ENCODE measurements around the gene SYTL5.
"Not testable (repeated sequence)": the region's sequence is repeated elsewhere in the genome, so short reads cannot be mapped to it uniquely, and the experiment has no call there.

Gene SYTL5

DNA sequence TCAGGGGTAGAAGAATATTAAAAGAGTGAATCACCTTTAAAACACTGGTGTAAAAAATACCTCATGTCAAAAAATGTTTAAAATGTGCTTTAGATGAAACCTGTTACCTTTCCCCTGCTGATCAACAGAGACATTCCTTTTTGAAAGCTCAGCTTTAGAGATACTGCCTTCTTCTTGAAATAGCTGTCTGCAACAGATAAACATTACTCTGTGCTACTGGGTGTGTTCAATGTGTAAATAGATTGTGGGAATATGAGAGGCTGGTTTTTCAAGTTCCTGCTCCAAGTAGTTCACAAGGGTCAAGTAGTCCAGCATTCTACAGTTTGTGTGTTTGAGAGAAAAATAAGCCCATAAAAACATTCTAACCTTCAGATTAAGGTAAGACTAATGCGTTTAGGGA lies at the start of gene SYTL5:
TSS of gene SYTL5 (plus strand) at position 263 of the 400 bp plus-strand sequence. CDS start 27,337 bp downstream, outside the sequence.
- DNase-seq, result no peak

DNA sequence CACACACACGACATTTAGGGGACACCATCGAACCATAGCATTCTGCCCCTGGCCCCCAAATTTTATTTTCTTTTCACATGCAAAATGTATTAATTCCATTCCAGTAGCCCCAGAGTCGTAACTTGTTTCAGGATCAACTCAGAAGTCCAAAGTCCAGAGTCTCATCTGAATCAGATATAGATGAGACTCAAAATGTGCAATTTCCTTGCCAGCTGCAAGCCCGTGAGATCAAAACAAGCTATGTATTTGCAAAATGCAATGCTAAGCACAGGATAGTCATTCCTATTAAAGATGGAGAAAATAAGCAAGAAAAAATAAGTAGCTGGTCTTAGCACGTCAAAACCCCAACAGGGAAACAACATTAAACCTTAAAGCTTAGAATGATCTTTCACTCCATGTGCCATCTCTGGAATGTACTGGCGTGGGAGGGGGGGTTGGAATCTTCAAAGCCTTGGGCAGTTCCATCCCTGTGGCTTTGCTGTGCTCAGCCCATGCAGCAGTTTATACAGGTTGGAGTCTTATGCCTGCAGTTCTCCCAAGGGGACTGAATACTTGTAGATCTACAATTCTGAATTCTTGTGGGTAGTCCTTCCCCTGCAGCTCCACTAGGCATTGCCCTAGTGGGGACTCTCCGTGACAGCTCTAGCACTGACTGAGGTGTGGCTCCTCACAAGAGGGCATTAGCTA lies 47.7 kb upstream of the SYTL5 start:
- peak; percentile 5 for DNase-seq

DNA sequence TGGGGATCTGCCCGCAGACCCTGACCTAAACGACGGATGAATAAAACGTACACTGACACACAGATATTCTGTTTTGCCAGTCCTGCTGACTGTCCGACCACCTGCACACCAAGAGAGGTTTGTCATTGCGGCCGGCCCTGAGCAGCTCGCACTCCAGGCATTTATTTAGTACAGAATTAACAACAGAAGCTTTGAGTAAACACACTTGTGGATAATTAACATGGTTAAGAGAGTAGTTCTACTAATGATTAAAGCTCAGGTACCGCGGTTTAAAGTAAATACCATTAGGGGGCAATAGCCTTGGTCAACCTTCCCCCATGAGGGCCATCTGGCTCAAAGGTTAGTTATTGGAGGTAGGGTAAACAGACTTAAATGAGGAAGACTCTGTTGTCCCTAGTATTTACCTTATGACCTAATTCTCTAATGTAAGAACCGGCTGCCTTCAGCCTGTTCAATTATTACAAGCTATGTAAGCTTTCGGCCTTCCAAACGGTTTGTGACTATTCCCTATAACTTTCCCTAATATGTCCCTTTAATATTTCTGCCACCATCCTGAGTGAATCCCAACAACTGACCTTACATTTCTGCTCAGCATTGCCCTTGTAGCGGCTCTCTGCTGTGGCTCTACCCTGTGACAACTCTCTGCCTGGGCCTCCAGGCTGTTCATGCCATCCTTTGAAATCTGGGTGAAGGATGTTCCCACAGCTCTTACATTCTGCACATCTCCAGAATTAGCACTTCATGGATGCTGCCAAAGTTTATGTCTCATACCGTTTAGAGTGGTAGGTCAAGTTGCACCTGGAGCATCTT lies 46.9 kb upstream of the SYTL5 start:
- no peak for DNase-seq

DNA sequence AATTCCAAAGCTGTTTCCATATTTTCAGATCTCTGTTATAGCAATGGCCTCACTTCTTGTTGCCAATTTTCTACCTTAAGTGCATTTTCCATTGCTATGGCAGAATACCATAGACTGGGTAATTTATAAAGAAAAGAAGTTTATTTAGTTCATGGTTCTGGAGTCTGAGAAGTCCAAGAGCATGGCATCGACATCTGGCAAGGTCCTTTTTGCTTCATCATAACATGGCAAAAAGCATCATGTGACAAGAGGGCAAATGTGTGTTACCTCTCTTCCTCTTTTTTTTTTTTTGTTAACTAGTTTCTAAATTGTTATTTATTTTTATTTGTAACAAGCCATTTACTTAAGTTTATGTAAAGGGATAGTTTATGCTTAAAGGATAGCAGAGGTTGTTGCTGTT lies 45.2 kb upstream of the SYTL5 start:
- DNase-seq, result no peak

DNA sequence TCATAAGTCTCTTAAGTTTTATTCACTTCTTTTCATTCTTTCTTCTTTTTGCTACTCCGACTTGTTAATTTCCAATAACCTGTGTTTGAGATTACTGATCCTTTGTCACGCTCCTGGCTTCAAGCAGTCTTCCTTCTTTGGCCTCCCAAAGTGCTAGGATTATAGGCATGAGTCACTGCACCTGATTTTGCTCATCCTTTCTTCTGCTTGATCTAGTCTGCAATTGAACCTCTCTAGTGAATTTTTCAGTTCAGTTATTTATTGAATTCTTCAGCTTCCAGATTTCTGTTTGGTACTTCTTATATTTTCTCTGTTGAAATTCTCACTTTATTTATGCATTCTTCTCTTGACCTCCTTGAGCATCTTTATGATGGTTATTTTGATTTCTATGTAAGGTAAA lies 38.6 kb upstream of the SYTL5 start:
- DNase-seq, result no peak

DNA sequence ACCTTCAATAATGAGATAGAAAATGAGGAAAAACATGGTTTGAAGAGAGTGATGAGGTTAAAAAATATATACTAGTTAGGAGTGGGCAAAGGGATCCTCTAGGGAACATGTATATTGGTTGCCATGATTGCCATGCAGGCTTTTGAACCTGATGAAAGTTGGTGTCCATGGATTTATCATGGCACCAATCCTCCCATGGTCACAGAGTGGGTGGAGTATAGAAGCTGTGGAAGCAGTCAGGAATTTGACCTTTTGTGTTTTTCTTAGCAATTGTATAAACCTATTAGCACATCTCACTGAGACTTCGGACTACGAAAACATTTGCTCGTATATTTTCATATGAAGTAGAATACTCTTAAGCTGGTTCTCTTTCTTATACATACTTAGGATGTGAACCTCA lies 30.9 kb upstream of the SYTL5 start:
- DNase-seq, result no peak

DNA sequence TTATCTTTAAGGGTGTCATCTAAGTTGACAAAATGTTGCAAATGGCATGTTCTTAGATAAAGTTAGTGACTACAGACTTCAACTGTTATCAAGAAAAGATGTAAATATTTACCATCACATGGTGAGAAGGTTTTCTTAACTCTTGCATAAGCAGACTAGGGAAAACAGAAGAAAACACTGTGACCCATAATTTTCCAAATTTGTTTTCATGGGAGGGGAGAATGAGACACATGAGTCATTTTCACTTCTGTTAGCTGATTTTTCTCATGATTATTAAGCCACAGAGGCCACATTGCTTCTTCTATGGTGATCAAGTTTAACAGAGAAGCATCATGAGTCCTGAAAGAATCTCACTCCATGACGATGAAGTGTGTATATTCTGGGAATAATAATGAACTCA lies 30.2 kb upstream of the SYTL5 start:
- DNase-seq, result no peak

DNA sequence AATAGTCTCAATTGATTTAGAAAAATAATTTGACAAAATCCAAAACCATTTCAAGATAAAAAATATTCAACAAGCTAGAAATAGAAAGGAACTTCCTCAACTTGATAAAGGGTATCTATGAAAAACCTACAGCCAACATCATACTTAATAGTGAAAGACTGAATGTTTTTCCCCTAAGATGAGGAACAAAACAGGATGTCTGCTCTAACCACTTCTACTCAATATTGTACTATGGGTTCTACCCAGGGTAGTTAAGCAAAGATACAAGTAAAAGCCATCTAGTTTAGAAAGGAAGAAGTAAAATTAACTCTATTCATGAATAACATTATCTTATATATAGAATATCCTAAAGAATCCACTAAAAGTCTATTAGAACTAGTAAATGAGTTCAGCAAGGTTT lies 21.5 kb upstream of the SYTL5 start:
- no peak for DNase-seq

DNA sequence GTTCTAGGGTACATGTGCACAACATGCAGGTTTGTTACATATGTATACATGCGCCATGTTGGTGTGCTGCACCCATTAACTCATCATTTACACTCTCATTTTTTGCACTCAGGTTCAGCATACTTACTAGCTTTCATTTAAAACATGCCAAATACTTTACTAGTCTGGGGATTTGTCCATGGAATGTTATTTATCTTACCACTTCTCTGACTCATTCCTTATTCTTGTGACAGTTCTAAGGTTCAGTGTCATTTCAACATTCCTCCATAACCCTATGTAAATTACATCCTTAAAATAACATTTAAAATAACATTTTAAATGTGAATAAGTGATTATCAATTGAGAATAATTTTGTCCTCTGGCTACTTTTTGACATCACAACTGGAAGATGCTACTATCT lies 19.5 kb upstream of the SYTL5 start:
- no peak for DNase-seq

DNA sequence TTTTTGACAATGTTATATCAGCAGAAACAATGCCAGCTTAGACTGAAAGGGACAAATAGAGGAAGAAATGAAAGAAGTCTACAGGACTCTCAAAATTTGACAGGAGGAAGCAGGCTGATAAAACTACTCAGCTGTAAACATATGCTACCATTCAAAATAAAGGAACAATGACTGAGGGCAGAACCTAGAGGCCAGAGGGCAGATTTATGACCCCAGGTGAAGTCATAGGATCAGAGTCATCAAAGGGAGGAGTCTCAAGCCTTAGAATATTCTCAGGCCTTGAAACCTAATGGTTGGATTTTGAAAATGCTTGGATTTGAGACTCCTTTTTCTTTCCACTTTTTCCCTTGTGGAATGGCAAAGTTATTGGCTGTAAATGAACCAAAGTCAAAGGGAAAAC lies 17.0 kb upstream of the SYTL5 start:
- no peak for DNase-seq

DNA sequence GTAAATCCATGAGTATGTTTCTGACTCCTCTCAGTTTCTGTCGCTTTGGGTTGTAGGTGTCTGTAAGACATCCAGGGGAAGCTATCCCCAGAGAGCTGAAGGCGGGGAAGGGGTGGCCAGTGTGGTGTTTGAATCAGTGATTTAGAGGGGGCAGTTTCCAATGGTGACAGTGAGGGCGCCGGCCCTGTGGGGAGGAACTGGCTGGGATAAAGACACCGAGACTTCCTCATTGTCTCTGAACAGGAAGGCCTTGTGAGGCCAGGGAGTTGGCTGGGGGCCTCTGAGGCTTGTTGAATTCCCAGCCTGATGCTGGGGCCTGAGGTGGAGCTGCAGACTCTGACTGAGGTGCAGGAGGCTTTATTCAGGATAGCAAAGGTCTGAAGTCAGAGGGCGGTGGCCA lies 15.1 kb upstream of the SYTL5 start:
- DNase-seq, result not testable (repeated sequence)

DNA sequence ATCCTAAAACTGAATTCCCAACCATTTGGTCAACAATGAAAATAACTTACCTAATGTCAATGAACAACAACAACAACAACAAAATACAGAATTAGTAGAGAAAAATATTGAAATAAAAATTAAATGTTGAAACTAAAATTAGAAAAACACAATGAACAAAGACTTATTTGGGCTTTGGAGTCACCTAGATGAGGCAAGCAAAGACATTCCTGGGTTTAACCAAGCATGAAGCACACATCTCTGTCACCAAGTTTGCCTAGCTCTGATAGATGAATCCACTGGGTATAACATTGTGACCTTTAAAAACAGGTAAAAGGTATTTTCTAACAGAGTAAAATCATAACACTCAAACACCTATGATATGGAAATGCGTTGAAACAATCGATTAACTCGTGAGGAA lies 13.2 kb upstream of the SYTL5 start:
- DNase-seq, result no peak

DNA sequence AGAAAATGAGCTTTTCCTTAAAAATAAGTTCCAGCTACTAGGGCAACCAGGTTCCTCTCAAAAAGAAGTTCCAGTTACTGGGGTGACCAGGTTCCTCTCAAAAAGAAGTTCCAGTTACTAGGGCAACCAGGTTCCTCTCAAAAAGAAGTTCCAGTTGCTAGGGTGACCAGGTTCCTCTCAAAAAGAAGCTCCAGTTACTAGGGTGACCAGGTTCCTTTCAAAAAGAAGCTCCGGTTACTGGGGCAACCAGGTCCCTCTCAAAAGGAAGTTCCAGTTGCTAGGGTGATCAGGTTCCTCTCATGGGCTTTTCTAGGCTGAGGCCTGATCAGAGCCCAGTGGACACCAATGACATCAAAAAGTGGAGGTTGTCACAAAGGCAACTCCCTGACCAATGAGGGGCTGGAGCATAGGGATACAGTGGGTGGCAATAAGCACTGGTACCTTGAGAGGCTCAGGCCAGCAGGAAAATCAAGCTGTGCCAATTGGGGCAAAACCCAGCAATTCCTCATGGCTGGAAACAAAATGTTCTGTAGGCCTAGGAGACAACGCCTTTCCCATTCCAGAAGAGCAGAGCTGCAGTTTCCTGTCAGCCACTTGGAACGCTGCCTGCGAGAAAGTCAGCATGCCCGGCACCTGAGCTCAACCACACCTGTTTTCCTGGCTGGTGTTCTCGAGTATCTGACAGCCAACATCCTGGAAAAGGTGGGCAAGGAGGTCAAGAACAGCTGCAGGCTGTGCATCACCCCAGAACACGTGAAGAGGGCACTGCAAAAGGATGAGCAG lies 12.3 kb upstream of the SYTL5 start:
- DNase-seq, result no peak

DNA sequence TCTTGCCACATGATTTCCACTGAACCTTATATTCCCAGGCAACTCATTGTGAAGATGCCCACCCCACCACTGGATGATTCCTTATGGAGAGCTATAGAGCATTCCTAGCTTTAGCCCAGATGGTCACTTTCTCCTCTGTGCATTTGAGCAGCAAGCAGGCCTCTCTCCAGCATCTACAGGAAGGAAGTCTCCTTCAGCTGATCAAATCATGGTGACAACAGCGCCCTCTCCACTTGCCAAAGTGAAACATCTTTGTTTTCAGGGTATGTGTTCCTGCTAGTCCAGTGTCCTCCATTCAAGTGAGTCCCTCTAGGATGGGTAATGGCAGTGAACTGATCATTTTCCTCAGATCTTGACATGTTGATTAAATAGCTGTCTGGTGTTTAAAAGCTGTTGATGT lies 10.9 kb upstream of the SYTL5 start:
- DNase-seq, result no peak

DNA sequence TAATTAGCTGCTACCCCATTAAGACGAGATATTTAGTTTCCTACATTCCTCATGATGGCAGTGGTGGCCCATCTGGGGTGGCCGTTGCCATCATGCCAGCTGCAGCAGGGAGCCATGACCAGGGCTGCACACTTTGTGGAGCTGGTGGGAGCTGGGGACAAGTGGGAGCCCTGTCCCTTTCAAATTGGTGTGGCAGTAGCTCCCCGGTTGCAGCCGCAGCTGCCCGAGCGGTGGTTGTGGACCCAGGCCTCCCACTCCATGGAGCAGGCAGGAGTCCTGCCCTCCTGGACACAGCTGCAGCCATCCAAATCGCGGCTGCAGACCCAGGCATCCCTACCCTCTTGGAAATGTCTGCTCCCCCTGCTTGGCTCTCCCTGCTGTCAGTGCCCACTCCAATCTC lies 9.3 kb upstream of the SYTL5 start:
- DNase-seq, result no peak

DNA sequence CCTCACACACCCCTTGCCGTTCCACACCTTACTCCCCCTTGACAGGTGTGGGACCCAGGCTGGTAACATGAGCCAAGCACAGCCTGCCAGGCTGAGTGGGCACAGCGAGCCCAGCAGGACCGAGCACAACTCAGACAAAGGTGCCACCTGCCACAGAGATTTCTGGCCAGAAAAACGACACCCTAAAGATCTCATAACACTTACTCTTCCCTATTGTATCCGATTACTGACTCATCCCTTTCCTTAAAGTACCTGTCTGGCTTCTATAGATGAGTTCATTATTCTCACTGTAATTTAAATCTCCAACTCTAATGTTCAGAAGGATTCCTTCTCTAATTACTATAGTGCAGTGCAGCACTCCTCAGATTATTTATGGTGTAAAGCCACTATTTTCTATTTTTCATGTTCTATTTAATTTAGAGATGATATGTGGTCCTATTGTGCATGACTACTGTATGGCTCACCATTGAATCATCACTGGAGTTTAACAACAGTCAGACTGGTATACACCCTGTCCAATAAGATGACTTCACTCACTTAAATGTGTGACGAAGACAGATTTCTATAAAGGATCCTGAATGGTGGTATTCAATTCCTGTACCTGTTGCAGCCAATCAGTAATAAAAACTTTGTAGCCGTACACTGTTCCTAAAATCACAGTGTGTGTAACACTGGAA lies 7.6 kb upstream of the SYTL5 start:
- no peak for DNase-seq

DNA sequence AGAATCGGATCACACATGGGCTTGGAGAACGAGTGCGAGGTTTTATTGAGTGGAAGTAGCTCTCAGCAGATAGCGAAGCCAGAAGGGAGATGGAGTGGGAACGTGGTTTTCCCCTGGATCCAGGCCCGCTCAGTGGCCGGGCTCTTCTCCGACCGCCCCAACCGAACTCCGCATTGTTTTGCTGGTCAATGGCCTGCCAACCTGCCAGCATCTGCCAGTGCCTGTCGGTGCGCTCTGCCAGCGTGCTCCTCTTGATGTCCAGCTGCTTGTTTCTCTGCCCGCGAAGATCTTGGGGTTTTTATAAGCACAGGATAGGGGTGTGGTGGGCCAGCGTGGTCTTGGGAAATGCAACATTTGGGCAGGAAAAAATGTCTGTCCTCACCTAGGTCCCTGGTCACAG lies 5.6 kb upstream of the SYTL5 start:
- DNase-seq, result no peak

DNA sequence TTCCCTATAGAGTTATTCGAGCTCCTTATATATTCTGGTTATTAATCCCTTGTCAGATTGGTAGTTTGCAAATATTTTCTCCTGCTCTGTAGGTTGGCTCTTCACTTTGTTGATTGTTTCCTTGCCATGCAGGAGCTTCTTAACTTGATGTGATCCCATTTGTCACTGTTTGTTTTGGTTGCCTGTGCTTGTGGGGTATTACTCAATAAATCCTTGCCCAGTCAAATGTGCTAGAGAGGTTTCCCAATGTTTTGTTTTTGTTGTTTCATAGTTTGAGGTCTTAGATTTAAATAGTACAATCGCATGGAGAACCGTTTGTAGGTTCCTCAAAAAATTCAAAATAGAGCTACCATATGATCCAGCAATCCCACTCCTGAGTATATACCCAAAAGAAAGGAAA lies 2.3 kb upstream of the SYTL5 start:
- DNase-seq, result no peak

DNA sequence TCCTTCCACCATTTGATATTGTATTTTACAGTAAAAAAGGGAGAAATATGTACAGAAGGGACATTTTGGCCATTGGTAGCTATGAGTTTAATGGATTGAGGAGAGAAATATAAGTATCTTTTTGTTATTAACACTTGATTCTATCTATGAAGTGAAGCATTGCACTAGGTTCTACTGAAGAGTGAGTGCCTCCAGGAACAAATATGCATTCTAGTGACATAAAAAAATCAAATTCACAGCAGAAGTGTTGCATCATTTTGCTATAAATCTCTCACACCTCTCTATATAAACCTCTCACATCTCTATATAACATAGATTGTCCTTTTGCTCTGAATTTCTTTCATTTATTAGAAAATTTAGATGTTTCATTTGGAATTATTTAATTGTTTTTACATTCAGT lies 425 bp downstream of the SYTL5 start:
- DNase-seq, result no peak

DNA sequence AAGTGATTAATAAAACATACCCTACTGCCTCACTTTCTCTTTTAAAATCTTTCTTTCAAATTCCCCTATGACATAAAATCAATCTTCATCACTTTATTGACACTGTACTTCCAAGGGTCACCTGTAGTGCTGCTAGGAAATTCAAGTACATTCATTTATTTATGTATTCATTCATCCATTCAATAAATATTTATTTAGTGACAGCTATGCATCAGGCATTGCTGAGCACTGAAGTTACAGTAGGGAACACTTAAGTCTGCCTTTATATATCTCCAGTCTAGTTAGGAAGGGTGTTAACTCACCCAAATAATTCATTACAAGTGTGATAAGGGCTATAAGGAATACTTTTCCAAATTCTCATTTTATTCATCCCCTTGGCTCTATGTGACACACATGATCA lies 2.3 kb downstream of the SYTL5 start:
- no peak for DNase-seq

DNA sequence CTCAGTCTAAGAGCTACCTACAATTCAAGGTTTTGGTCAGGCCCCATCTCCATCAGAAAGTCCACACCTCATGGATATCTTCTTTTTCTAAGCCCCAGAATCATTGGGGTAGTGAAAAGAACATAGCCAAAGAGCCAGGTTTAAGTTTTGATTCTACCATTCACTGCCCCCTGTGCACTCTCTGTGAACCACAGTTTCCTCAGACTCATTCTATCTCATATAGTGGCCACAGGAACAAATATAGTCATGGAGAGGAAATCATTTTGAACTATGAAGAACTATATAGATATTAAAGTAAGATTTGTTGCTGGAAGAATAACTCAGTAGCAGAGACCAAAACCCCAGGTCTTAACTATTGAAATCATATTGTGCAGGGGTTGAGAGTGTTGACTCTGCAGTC lies 3.3 kb downstream of the SYTL5 start:
- no peak for DNase-seq

DNA sequence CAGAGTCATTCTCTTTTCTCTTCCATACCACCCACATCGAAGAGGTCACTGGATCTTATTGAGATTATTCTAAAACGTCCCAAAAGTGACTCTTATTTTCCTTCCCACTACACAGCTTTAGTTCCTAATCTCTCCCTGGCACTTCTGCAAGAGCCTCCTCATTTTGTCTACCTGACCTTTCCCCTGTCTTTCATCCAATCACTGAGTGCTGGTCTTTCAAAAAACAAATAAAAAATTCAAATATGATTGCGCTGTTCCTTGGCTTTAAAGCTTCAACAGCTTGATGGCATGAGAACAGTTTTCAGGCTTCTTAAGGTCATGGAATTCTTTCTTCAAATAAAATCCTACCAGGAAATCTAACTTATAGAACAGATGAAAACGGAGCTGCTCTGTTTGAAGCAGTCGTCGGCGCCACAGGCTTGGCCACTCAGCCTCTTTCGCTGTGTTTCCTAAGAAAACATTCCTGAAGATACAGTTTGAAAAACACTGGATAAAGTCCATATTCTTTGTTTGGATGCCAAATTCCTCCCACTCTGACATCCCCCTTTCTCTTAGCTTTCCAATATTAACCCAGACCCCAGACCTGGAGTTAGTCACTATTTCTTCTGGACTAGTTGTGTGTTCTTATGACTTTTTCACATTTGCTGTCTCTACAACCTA lies 12.5 kb downstream of the SYTL5 start:
- DNase-seq, result no peak

DNA sequence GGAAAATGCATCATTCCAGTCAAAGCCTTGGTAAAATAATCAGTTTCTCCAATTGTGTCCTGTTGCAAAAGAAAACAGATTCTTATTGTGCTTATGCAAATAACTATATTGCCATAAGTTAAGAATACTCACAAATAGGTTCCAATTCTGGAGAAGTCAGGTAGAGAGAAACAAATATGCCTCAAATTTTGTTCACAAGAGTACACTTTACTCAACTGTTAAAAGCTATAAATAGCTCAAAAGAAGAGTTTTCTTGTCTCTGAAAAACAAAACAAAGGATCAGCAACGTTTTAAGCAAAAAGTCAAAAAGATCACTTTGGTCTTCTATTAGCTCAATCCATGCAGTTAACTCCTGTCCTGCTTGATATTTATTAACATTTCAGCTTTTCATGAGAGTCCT lies 21.9 kb downstream of the SYTL5 start:
- DNase-seq, result no peak

Measured in GOT3 (cell line).